Measurements from ENCODE around the gene DHH. TPM values are rescaled to one million over a fixed set of nuclear protein-coding genes. Genes with fewer than 3 reads are reported as not detected.

Gene DHH
- total and polyA plus RNA-seq, 9 of the 15 experiments (the other 6 are each of a cell fraction or from before 2014, with no cell fraction given), result 0.07 to 2.6 (median 0.54) TPM

DNA sequence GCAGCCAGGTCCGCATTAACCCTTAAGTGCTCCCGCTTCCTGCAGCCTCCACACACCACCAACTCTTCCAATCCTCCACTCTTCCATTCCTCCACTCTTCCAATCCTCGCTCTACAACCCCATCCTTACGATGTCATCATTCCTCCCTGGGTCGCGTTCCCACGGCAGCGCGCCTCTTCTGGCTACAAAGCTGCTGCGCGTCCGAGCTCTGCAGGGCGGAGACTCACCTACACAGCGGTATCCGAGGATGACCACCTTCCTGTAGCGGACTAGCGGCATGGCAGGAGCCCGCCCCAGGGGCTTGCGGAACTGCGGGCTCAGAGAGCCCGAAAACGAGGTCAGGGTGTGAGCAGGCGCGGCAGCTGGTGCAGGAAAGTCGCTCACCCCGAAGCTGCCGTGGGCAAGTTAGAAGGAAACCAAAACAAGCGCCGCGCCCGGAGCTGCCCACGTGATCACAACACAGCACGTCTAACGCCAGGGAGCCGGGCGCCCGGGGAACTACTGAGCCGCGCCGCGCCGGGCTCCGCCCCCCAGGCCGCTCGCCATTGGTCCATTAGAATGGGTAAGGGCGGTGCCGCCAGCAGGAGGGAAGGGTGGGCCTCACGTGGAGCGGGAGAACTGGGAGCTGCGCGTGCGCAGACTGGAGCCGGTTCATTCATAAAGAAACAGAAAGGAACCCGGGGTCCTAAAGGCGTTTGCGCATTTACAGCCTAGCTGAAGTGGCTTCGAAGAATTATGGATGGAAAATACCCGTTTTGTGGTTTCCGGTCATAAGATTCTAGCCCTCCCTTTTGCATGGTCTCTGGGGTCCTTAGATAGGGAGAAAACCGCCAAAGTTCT is 24.9 kb downstream of the DHH start, which contains the start of gene RHEBL1 (continued):
- TF ChIP-seq ARID3B (CRISPR knock-in tag; IDR thresholded peaks at IDR 0.05; ENCODE audit: borderline replicate concordance) (no peak; the same call in 1 of the 2 replicates), POLR2B (IDR thresholded peaks at IDR 0.05; ENCODE audit: low read depth, partially characterized antibody) (peak; percentile 36), HEY1 (CRISPR knock-in tag; IDR thresholded peaks at IDR 0.05; ENCODE audit: borderline replicate concordance) (no peak), ARID2 (IDR thresholded peaks at IDR 0.05) (no peak), PYGO2 (tag; IDR thresholded peaks at IDR 0.05) (no peak), ZNF780A (CRISPR knock-in tag; IDR thresholded peaks at IDR 0.05) (no peak), ATF1 (CRISPR knock-in tag; IDR thresholded peaks at IDR 0.05) (no peak; the same call in 1 of the 2 replicates), ATF1 (tag; IDR thresholded peaks at IDR 0.05) (peak; percentile 85), KLF1 (tag; IDR thresholded peaks at IDR 0.05) (0 out of 2 replicates have a peak, but pooled peaks have one; percentile 32), ZNF551 (CRISPR knock-in tag; IDR thresholded peaks at IDR 0.05) (no peak), ADNP (tag; IDR thresholded peaks at IDR 0.05) (no peak), KAT8 (IDR thresholded peaks at IDR 0.05; ENCODE audit: low read depth) (no peak), HLTF (IDR thresholded peaks at IDR 0.05) (peak; percentile 79; the same call in 1 of the 2 replicates), BRD4 (IDR thresholded peaks at IDR 0.05) (no peak), ZFX (CRISPR knock-in tag; IDR thresholded peaks at IDR 0.05) (no peak), TAF9B (IDR thresholded peaks at IDR 0.05; ENCODE audit: partially characterized antibody) (no peak), ZKSCAN3 (CRISPR knock-in tag; IDR thresholded peaks at IDR 0.05) (no peak), CREB3 (tag; conservative IDR thresholded peaks at IDR 0.05; ENCODE audit: low read depth) (no peak)
- TF ChIP-seq, protein P1, sequence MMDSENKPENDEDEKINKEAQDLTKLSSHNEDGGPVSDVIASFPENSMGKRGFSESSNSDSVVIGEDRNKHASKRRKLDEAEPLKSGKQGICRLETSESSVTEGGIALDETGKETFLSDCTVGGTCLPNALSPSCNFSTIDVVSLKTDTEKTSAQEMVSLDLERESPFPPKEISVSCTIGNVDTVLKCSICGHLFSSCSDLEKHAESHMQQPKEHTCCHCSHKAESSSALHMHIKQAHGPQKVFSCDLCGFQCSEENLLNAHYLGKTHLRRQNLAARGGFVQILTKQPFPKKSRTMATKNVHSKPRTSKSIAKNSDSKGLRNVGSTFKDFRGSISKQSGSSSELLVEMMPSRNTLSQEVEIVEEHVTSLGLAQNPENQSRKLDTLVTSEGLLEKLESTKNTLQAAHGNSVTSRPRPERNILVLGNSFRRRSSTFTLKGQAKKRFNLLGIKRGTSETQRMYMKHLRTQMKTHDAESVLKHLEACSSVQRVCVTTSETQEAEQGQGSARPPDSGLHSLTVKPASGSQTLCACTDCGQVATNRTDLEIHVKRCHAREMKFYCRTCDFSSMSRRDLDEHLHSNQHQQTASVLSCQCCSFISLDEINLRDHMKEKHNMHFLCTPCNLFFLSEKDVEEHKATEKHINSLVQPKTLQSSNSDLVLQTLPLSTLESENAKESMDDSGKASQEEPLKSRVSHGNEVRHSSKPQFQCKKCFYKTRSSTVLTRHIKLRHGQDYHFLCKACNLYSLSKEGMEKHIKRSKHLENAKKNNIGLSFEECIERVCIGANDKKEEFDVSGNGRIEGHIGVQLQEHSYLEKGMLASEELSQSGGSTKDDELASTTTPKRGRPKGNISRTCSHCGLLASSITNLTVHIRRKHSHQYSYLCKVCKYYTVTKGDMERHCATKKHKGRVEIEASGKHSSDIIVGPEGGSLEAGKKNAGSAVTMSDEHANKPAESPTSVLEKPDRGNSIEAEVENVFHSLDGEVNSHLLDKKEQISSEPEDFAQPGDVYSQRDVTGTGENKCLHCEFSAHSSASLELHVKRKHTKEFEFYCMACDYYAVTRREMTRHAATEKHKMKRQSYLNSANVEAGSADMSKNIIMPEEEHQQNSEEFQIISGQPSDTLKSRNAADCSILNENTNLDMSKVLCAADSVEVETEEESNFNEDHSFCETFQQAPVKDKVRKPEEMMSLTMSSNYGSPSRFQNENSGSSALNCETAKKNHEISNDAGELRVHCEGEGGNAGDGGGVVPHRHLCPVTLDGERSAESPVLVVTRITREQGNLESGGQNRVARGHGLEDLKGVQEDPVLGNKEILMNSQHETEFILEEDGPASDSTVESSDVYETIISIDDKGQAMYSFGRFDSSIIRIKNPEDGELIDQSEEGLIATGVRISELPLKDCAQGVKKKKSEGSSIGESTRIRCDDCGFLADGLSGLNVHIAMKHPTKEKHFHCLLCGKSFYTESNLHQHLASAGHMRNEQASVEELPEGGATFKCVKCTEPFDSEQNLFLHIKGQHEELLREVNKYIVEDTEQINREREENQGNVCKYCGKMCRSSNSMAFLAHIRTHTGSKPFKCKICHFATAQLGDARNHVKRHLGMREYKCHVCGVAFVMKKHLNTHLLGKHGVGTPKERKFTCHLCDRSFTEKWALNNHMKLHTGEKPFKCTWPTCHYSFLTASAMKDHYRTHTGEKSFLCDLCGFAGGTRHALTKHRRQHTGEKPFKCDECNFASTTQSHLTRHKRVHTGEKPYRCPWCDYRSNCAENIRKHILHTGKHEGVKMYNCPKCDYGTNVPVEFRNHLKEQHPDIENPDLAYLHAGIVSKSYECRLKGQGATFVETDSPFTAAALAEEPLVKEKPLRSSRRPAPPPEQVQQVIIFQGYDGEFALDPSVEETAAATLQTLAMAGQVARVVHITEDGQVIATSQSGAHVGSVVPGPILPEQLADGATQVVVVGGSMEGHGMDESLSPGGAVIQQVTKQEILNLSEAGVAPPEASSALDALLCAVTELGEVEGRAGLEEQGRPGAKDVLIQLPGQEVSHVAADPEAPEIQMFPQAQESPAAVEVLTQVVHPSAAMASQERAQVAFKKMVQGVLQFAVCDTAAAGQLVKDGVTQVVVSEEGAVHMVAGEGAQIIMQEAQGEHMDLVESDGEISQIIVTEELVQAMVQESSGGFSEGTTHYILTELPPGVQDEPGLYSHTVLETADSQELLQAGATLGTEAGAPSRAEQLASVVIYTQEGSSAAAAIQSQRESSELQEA (IDR thresholded peaks at IDR 0.05; ENCODE audit: low read depth), result no peak
